SH-SY5Y (cell line): Measurements from ENCODE around the gene UBE2H.

Experiments used
- GATA2 ChIP-seq: IDR thresholded peaks from 2 replicates; pipeline ENCODE4 v1.6.1; 2011; ENCODE audit warnings: mild to moderate bottlenecking, low read depth, low read length
- GATA3 ChIP-seq: IDR thresholded peaks from 2 replicates; pipeline ENCODE4 v1.6.1; 2011; ENCODE audit warnings: low read depth, mild to moderate bottlenecking, low read length, moderate library complexity

UBE2H gene

DNA sequence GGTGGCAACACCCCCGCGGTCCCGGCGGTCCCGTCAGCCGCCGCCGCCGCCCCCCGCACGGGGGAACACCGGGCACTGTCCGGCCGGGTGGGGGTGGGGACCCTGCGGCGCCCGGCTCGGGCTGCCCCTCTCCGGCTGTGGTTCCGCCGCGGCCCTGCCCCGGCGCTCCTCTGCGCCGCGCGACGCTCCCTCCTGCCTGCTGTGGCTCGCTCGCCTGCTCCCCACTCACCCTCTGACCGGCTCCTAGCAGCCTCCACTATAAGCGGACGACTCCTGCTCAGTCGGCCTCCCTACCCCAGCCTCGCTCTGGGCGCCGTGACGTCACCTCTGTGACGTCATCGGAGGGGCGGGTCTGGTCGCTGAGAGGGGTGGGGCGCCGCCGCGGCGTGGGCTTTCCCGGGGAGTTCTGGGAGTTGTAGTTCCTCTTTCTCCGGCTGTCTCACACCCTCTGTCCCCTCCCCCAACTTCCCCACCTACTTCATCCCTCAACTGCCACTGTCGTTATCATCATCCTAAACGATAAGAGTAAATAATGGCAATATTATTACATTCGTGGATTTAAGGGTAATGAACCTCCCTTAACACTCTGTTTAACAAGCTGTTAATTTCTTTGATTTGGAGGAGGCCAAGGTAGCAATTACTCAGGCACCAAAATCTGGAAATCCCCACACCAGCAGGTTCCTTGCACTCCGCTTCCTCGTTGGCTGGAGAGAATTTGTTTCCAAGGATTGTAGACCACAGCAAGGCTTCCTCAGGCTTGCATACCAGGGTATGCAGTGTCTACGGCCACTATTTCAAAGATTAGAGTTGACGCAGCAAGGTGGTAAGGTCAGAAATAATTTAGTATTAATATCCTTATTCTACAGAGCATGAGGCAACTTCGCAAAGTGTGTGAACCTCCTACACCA is at the start of gene UBE2H:
UBE2H (minus strand) TSS at position 308 of the 908 bp plus-strand sequence. CDS start 405 bp downstream, outside the sequence.
- TF ChIP-seq GATA2 (no peak), GATA3 (no peak)

GRCh38 chr7:129998446-129998845 is 45.7 kb upstream of the UBE2H start:
- no peak for TF ChIP-seq GATA3
- TF ChIP-seq GATA2, result no peak

GRCh38 chr7:129997285-129997684 is 44.5 kb upstream of the UBE2H start:
- no peak for TF ChIP-seq GATA2
- TF ChIP-seq GATA3, result no peak

GRCh38 chr7:129993275-129993674 is 40.5 kb upstream of the UBE2H start:
- TF ChIP-seq GATA3 (no peak), GATA2 (no peak)

- TF ChIP-seq GATA3, result no peak
- TF ChIP-seq GATA2, result no peak
Measured at GRCh38 chr7:129990403-129991192, 37.8 kb upstream of the UBE2H start.

DNA sequence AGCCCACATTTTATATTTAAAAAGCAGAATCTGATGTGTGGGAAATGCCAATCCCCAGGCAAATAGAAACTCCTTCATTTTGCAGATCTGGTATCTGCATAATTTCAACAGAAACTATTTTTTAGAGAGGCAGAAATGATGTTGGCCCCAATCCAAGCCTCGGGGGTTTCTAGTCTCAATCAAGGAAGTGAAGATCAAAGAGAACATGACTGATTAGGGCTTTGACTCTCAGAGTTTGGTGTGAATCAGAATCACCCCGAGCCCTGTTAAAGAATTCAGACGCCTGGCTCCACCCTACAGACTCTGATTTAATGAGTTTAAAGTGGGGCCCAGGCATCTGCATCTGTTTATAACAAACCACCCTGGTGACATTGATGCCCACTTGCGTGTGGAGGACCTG is 36.7 kb upstream of the UBE2H start:
- no peak for TF ChIP-seq GATA2
- TF ChIP-seq GATA3, result no peak

GRCh38 chr7:129986600-129986999 is 33.8 kb upstream of the UBE2H start:
- no peak for TF ChIP-seq GATA2
- no peak for TF ChIP-seq GATA3

GRCh38 chr7:129980667-129981066 is 27.9 kb upstream of the UBE2H start:
- TF ChIP-seq GATA3 (peak; percentile 46), GATA2 (peak; percentile 70)

DNA sequence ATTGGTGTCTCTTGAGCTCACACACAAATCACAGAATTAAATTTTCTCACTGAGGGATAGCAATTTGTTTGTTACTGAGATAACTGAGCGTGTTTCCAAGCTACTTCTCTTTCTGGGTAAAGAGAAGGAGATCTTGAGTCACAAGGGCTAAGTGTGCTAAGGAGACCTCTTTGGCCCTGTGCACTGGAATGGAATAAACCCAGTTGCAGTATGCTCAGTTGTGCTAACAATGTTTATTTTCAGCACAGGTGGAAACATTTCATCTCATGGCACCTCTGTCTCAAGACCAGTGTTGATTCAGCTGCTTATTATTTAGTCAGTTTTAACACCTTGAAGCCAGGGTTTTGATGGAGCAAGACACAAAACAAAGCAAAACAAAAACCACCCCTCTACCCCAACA is 22.5 kb upstream of the UBE2H start:
- TF ChIP-seq GATA2 (no peak), GATA3 (no peak)

DNA sequence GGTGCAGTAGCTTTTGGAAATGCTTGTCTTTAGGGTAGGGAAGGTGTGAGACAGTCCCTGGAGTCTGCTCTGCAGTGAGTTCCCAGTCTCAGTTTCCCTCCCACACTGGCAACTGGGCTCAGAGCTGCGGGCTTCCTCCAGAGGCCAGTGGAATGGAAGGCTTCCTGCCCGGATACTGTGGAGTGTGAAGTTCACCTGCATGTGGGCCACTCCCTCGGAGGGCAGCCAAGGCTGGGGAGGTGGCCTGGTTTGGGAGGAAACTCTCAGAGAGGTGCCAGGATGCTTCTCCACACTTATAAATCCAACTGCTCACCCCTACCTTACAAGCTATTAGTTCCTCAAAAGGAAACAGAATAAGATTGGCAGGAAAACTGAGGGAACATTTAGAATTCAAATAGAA is 18.1 kb upstream of the UBE2H start:
- TF ChIP-seq GATA2, result no peak
- no peak for TF ChIP-seq GATA3

GRCh38 chr7:129969881-129970446 is 17.2 kb upstream of the UBE2H start:
- TF ChIP-seq GATA3, result no peak
- no peak for TF ChIP-seq GATA2

DNA sequence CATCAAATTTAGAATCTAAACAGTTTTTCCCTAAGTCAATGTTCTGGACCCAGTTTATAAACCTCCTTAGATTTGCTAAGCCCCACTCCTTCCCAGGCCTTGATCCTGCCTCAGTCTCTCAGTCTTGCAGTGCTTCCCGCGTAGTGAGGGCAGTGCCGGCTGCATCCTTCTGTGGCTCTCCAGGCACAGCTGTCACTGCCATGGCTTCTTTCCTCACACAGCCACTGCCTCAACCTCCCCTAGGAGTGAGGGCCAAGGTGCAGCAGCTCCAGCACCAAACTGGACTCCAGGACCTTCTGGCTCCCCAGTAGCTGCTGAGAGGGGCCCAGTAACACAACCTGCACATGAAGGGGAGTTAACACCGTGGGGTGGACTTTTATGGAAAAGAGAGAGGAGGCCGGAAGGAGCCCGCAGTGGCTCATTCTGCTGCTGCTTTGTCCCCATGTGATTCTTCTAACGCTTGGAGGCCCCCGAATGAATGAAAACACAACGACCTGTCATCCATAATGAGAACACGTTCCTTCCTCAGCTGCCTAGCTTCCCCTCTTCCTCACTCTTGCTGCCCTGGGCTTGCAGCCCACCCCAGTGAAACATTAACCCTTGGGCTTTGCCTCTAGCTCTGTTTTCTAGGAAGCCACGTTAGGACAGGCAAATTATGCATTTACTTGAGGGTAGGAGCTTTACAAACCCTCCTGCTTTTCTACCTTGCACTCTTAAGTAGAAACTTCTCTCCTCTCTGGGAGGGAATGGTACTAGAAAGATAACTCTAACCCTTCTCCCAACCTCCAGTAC is 16.0 kb upstream of the UBE2H start:
- TF ChIP-seq GATA2 (no peak), GATA3 (no peak)

DNA sequence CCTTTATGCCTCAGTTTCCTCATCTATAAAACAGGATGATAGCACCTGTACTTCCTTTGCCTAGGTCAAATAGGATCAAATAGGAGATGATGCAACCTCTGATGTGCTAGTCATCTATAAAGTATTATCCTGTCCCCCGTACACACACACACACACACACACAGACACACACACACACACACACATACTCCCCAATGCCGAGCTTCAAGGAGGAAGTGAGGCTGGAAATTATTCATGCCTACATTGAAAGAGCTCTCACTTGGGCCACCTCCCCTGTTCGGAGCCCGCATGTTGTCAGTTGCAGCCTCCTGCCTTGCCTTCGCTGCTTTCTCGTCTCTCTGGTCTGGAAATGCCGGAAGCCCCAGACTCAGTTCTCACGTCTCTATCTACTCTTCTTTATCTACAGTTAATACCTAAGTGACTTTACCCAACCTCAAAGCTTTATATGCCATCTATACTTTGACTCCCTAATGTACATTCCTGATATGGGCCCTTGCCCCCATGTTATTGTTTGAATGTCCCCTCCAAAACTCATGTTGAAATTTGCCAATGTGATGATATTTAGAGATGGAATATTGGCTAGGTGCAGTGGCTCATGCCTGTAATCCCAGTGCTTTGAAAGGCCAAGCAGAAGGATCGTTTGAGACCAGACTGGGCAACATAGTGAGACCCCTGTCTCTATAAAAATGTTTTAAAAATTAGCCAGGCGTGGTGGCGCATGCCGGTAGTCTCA is 6.9 kb upstream of the UBE2H start:
- TF ChIP-seq GATA2, result no peak
- no peak for TF ChIP-seq GATA3
